HepG2 (cell line): ENCODE data around the gene NDUFS7.

Experiments used
- ETV6 ChIP-seq: sonication (generic); formaldehyde crosslinking; conservative IDR thresholded peaks from 2 replicates; pipeline ENCODE4 v1.4.0; 2020; ENCODE audit warnings: missing genetic modification reagents
- TOE1 ChIP-seq: sonication (generic); formaldehyde crosslinking; IDR thresholded peaks from 2 replicates; pipeline ENCODE4 v1.4.0; 2020; ENCODE audit warnings: mild to moderate bottlenecking, missing genetic modification reagents

- TF ChIP-seq ETV6 (CRISPR knock-in tag) = no peak
- no peak for TF ChIP-seq TOE1
Measured at GRCh38 chr19:1362387-1363257, 21.1 kb upstream of the NDUFS7 start.
